Glomerular visceral epithelial cell (primary cell): ENCODE measurements around the gene CNTN6.

Source experiments
- DNase-seq: peaks from one replicate; pipeline ENCODE4 v3.0.0-alpha.2; 2016; ENCODE audit errors: extremely low spot score

Gene CNTN6

GRCh38 chr3:1092771-1093170, at the start of gene CNTN6:
Gene CNTN6 (plus strand): TSS chr3:1093024. CDS start chr3:1148009, 54,985 bp downstream.
- DNase-seq, result peak; percentile 61

GRCh38 chr3:1048558-1048957, 44.3 kb upstream of the CNTN6 start:
- DNase-seq, result no peak

- no peak for DNase-seq
These were observed 37.0 kb upstream of the CNTN6 start for GRCh38 chr3:1055870-1056269.

DNA sequence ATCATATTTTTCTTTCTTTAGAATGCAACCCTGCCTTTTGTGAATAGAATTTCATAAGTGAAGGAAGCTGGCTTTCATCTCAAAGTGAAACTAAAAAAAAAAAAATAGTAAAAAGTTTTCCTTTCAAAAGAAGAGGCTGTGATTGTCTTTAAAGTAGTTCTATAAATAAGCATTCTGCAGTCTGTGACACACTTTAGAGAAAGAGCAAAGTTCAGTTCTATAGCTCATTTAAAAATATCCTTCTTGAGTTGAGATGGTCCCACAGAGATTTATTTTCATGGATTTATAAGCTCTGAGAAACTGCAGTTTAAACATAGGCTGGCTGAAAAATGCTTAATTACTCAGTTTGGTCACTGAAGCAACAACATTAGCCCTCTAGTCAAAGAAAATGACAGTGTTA, 36.1 kb upstream of the CNTN6 start:
- no peak for DNase-seq

GRCh38 chr3:1057436-1057835, 35.4 kb upstream of the CNTN6 start:
- DNase-seq, result no peak

GRCh38 chr3:1068985-1069384, 23.8 kb upstream of the CNTN6 start:
- no peak for DNase-seq

DNA sequence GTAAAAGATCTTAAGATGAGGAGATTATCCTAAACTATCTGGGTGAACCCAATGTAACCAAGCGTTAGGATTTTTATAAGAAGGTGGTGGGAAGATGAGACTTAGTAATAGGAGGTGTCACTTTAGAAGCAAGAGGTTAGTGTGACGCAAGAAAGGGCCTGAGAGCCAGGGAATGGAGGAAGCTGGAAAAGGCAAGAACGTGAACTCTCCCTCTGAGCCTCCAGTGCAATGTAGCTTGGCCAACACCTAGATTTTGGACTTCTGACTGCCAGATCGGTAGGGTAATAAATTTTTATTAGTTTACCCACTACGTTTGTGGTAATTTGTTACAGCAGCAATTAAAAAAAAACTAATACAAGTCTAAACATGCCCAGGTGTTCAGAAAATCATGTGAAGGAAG, 20.8 kb upstream of the CNTN6 start:
- DNase-seq, result no peak

DNA sequence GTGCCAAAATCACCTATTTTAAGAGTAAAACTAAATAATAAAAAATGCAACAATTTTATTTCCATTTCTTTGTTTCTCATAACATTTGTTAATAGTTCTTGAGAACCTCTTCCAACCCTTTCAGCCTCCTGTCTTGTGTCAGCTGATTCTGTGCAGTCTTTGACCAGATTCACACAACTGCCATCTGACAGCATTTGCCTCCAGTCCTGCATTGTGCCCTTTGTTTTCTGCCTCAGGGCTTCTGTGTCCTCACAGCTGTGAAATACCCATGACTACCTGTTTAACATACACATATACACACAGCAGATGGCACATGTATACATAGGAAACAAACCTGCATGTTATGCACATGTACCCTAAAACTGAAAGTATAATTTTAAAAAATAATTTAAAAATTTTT, 13.2 kb upstream of the CNTN6 start:
- no peak for DNase-seq

DNA sequence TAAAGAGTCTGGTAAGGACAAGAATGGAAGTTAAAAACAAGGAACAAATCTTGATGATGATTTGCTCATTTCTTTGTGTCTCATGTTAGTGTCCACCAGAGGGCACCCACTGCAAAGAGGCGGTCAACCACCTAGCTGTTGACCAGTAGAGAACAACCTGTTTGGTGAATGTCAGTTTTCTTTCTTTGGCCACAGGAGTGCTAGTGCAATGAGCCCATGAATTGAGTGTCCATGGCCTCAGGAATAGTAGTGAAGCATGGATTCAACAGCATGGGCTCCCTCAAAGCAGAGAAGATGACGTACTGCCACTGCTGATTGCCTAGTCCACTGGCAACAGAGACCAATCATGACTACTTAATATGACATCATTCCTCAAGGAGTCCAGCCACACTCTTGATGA, 10.7 kb upstream of the CNTN6 start:
- peak; percentile 64 for DNase-seq

DNA sequence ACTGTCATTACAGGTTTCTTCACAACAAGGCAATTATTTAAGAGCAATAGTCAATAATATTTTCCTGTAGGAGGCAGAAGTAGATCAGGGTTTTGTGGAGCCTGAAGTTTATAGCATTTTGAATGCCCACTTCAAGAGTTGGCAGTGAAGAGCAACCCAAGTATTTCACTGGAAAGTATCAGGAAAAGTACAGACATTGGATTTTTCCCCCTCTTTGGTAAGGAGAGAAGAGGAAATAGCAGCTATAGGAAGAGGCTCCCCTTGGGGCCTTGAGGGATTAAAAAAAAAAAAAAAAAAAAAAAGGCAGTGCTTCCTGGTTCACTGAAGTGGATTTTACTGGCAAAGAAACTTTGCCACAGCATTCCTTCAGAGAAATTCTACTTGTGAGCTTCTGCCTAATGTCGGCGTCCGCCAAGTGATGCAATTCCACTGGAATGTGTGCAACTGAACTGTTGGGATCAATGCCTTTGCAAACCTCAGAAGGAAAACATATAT, 5.7 kb upstream of the CNTN6 start:
- DNase-seq, result peak; percentile 91

DNA sequence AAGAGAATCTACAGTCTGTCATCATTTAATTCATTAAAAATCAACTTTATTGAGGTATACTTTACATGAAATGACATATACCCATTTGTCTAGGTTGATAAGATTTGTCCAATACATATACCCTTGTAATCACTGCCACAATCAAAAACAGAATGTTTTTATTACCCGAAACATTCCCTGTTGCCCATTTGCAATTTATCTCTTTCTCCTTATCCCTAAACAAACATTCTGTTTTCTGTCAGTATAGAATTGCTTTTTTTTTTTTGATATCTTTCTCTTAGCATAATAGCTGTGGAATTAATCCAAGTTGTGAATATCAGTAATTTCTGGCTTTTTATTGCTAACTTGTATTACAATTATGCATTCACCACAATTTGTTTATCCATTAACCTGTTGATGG, 4.3 kb upstream of the CNTN6 start:
- no peak for DNase-seq

GRCh38 chr3:1091286-1091685, 1.5 kb upstream of the CNTN6 start:
- DNase-seq, result peak; percentile 28

DNA sequence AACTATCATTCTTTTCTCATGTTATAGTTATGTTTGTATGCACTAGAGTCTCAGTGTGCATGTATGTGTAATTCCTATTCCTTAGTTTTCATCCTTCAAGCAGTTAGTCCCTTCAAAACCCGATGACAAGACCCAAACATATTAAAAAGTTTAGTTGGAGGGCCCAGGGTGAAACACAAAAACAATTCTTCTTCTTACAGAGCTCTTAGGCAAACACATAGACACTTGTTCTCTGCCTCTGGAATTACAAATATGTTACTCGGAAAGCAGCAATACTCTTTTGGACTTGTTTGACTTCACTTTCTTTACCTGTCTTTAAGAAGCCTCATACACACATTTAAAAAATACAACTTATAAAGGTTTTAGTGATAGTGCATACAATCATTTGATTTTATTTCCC, 763 bp upstream of the CNTN6 start:
- DNase-seq, result no peak

- no peak for DNase-seq
These were observed 393 bp downstream of the CNTN6 start for GRCh38 chr3:1093217-1093616.

DNA sequence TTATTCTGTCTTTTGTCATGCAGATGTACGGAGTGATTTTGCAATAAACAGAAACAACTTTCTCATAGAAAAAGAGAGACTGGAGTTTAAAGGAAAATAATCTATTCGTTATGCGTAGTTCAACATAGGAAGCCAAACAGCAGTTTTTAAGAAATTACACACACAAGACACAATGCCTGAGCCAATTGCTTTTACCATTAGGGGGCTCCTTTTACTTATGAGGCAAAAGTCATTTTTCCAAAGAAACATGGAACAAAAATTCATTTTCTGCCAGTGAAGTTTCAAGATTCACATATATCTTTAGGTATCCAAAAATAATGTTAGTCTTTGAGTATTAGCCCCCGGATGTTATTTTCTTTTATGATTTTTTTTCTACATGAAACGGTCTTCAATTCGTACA, 10.7 kb downstream of the CNTN6 start:
- DNase-seq, result no peak

DNA sequence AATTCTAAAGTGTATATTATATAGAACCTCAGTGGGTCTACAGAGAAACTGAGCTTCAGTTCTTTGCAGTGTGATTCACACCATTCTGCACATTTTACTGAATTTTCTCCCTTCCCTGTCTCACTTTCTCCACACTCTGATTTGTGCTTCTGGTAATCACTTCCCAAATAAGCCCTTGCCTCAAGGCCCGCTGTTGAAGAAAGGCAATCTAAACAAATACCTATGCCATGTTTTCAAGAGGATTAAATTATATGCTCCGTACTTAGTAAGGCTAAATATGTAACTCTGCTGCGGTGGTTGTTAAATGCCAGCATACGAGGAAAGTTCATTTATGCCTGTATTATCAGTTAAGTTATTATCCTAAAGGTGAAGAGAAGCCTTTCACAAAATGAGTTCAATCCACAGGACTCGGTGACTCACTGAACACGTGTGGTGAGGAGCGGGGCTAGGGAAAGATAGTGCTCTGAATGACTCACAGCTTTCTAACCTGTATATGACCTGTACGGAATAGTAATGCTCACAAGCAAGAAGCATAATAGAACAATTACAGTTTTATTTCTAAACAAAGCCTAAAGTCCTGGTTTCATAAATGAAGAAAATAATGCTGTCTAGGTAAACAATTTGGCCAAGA, 25.1 kb downstream of the CNTN6 start:
- DNase-seq, result peak; percentile 66

GRCh38 chr3:1131166-1131565, 38.3 kb downstream of the CNTN6 start:
- DNase-seq, result no peak

DNA sequence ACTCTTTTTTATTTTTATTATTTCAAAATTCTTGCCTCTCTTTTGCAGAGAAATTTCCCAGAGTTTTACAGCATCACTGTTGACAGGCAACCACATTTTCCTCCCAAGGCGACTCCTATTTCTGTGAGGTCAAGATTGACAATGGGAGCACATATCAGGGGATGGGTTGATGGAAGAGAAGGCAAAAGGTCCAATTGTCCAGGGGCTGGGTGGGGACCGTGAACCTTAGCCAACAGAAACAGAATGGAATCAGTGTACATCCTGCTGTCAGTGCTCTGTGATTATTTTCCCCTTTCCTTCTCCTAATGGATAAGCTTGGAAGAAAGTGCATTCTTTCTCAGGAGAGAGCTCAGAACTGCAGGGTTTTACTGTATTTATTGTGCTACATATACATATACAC, 42.4 kb downstream of the CNTN6 start:
- DNase-seq, result no peak

GRCh38 chr3:1138036-1138435, 45.2 kb downstream of the CNTN6 start:
- no peak for DNase-seq

- no peak for DNase-seq
These were observed 46.2 kb downstream of the CNTN6 start for GRCh38 chr3:1139071-1139470.

DNA sequence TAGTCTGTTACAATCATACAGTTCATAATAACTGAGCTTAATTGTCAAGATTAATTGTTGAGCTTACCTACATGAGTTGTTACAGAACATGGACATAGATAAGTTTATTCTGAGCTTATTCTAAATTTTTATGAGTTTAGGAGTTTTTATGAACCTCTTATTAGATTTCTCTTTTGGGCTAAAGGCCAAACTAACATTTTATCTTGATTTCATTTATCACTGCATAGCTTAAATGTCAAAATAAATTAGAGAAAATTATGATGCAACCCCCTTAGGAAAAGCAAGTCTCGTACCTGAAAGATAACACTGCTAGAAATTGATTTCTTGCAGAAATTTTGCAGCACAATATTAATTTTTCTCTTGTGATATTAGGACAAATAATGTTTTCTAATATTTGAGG, 54.5 kb downstream of the CNTN6 start:
- no peak for DNase-seq

DNA sequence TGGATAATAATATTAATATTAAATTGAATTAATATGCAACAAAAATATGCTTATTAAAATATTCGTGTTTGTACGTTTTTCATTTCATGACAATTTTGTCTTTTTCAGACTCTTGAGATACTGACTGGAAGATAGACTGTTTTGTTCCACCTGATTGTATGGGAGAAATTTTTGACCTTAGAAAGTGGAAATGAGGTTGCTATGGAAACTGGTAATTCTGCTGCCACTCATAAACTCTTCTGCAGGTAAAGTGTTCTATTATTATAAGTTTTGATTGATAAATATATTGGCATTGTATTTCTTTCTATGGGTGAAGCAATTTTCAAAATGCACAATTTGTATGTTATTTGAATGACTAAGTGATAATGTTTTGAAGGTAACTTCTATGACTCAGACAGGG, 55.0 kb downstream of the CNTN6 start:
- DNase-seq, result no peak

- no peak for DNase-seq
These were observed 71.3 kb downstream of the CNTN6 start for GRCh38 chr3:1164101-1164500.

DNA sequence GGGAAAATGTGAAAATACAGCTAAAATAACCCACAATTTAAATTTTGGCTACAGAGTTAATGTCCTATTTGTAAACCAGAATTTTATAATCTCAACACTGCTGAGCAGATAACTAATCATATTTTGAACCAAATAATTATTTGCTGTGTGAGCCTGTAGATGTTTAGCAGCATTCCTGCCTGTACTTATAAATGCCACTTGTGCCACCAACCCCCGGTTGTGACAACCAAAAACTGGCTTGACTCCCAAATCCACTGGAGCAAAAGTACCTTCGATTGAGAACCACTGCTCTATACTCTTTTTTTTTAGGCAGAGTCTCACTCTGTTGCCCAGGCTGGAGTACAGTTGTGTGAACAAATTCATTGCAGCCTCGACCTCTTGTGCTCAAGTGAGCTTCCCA, 78.5 kb downstream of the CNTN6 start:
- DNase-seq, result no peak
